ENCODE results near the gene STRBP. TPM values are rescaled to one million over a fixed set of nuclear protein-coding genes. Genes with fewer than 3 reads are reported as not detected.
"Not testable (repeated sequence)": the region's sequence is repeated elsewhere in the genome, so short reads cannot be mapped to it uniquely, and the experiment has no call there.

The STRBP gene
- total RNA-seq, 1 experiment from 2014 or later = 18.4 TPM

GRCh38 chr9:123194023-123194422 lies 74.4 kb downstream of the STRBP start:
- no peak for DNase-seq (ENCODE audit: low spot score)

GRCh38 chr9:123191680-123192079 lies 76.7 kb downstream of the STRBP start:
- no peak for DNase-seq (ENCODE audit: low spot score)

- no peak for DNase-seq (ENCODE audit: low spot score)
Measured at GRCh38 chr9:123191260-123191659, 77.1 kb downstream of the STRBP start.

GRCh38 chr9:123187131-123187530 lies 81.3 kb downstream of the STRBP start:
- no peak for DNase-seq (ENCODE audit: low spot score)

GRCh38 chr9:123186029-123186428 lies 82.4 kb downstream of the STRBP start:
- DNase-seq (ENCODE audit: low spot score) = not testable (repeated sequence)

GRCh38 chr9:123176949-123177348 lies 91.4 kb downstream of the STRBP start:
- DNase-seq (ENCODE audit: low spot score) = no peak

- DNase-seq (ENCODE audit: low spot score) = no peak
Measured at GRCh38 chr9:123175854-123176629, 92.3 kb downstream of the STRBP start.

GRCh38 chr9:123174887-123175518 lies 93.4 kb downstream of the STRBP start:
- DNase-seq (ENCODE audit: low spot score) = no peak

GRCh38 chr9:123174079-123174478 lies 94.3 kb downstream of the STRBP start:
- DNase-seq (ENCODE audit: low spot score) = no peak

GRCh38 chr9:123169926-123170325 lies 98.5 kb downstream of the STRBP start:
- no peak for DNase-seq (ENCODE audit: low spot score)

- DNase-seq (ENCODE audit: low spot score) = no peak
Measured at GRCh38 chr9:123168586-123168985, 99.8 kb downstream of the STRBP start.

- DNase-seq (ENCODE audit: low spot score) = no peak
Measured at GRCh38 chr9:123167474-123167873, 100.9 kb downstream of the STRBP start.

GRCh38 chr9:123165813-123166212 lies 102.6 kb downstream of the STRBP start:
- no peak for DNase-seq (ENCODE audit: low spot score)

- no peak for DNase-seq (ENCODE audit: low spot score)
Measured at GRCh38 chr9:123164285-123164684, 104.1 kb downstream of the STRBP start.

- DNase-seq (ENCODE audit: low spot score) = no peak
Measured at GRCh38 chr9:123162791-123163345, 105.5 kb downstream of the STRBP start.

- DNase-seq (ENCODE audit: low spot score) = no peak
Measured at GRCh38 chr9:123162360-123162759, 106.0 kb downstream of the STRBP start.

GRCh38 chr9:123157221-123157620 lies 111.2 kb downstream of the STRBP start:
- no peak for DNase-seq (ENCODE audit: low spot score)

- DNase-seq (ENCODE audit: low spot score) = no peak
Measured at GRCh38 chr9:123150708-123151503, 117.5 kb downstream of the STRBP start.

- DNase-seq (ENCODE audit: low spot score) = no peak
Measured at GRCh38 chr9:123149067-123149466, 119.3 kb downstream of the STRBP start.

GRCh38 chr9:123138163-123138562 lies 130.2 kb downstream of the STRBP start:
- no peak for DNase-seq (ENCODE audit: low spot score)

GRCh38 chr9:123135430-123135829 lies 133.0 kb downstream of the STRBP start:
- no peak for DNase-seq (ENCODE audit: low spot score)

- no peak for DNase-seq (ENCODE audit: low spot score)
Measured at GRCh38 chr9:123132696-123133095, 135.7 kb downstream of the STRBP start.
